ENCODE measurements around the gene TAF11. TPM values are rescaled to one million over a fixed set of nuclear protein-coding genes. Genes with fewer than 3 reads are reported as not detected.

TAF11 gene
- polyA plus RNA-seq, 3 donors = 22.9 to 29.9 (median 26.0) TPM

GRCh38 chr6:34926655-34927054 is 38.8 kb upstream of the TAF11 start:
- H3K4me1 Mint-ChIP-seq = peaks cover 17% of the 10 kb centered on the region
- Histone ChIP-seq H3K9ac (ENCODE audit: insufficient read depth, low read length, poor library complexity, severe bottlenecking) (no peak overlapping the region), H3K79me2 (ENCODE audit: insufficient read depth, low read length) (peaks cover 39% of the 10 kb centered on the region), H3K4me1 (ENCODE audit: control insufficient read depth in 1 of 2, insufficient read depth in 2 of 2, low read length in 2 of 2) (no peaks in the 10 kb centered on the region), H3K36me3 (replicated peaks in 1 of 2; ENCODE audit: control insufficient read depth in 1 of 2, insufficient read depth in 2 of 2, low read length in 2 of 2) (peaks cover 0 to 12% of the 10 kb centered on the region in 2 donors), H2AFZ (ENCODE audit: insufficient read depth, low read depth, low read length, poor library complexity, severe bottlenecking) (no peak overlapping the region), H3K4me3 (replicated peaks in 1 of 3; ENCODE audit: low read depth in 2 of 3, low read length in 3 of 3) (no peak overlapping the region), H3K9me3 (replicated peaks in 1 of 2; ENCODE audit: control insufficient read depth in 1 of 2, insufficient read depth in 1 of 2, low read length in 2 of 2) (no peaks in the 10 kb centered on the region), H4K20me1 (ENCODE audit: insufficient read depth, low read length) (peaks cover 94% of the 10 kb centered on the region), H3K27ac (ENCODE audit: low read depth in 1 of 2, low read length in 2 of 2) (no peak overlapping the region), H3K4me2 (replicated peaks; ENCODE audit: extremely low read depth, low read length, poor library complexity, severe bottlenecking) (no peak overlapping the region), H3K27me3 (ENCODE audit: control insufficient read depth in 2 of 2, insufficient read depth in 2 of 2, low read length in 2 of 2) (no peaks in the 10 kb centered on the region)
- no peak for TF ChIP-seq CTCF (IDR thresholded peaks at IDR 0.05)
- H3K4me3 Mint-ChIP-seq = no peak overlapping the region
- H3K36me3 Mint-ChIP-seq = peaks cover 7 to 20% of the 10 kb centered on the region in 2 donors
- intact Hi-C loops (cut with micrococcal nuclease) = no loop called here
- no peaks in the 10 kb centered on the region for H3K27me3 Mint-ChIP-seq (ENCODE audit: low read depth in 3 of 3)
- H3K9me3 Mint-ChIP-seq = no peaks in the 10 kb centered on the region
- H3K27ac Mint-ChIP-seq = no peak overlapping the region
- no peak for DNase-seq

GRCh38 chr6:34924831-34925625 is 37.2 kb upstream of the TAF11 start:
- Histone ChIP-seq H2AFZ (ENCODE audit: insufficient read depth, low read depth, low read length, poor library complexity, severe bottlenecking) (no peak overlapping the region), H3K4me2 (replicated peaks; ENCODE audit: extremely low read depth, low read length, poor library complexity, severe bottlenecking) (no peak overlapping the region), H3K9me3 (replicated peaks in 1 of 2; ENCODE audit: control insufficient read depth in 1 of 2, insufficient read depth in 1 of 2, low read length in 2 of 2) (no peaks in the 10 kb centered on the region), H3K9ac (ENCODE audit: insufficient read depth, low read length, poor library complexity, severe bottlenecking) (no peak overlapping the region), H3K4me1 (ENCODE audit: control insufficient read depth in 1 of 2, insufficient read depth in 2 of 2, low read length in 2 of 2) (no peaks in the 10 kb centered on the region), H3K4me3 (replicated peaks in 1 of 3; ENCODE audit: low read depth in 2 of 3, low read length in 3 of 3) (no peak overlapping the region), H3K27me3 (ENCODE audit: control insufficient read depth in 2 of 2, insufficient read depth in 2 of 2, low read length in 2 of 2) (no peaks in the 10 kb centered on the region), H3K79me2 (ENCODE audit: insufficient read depth, low read length) (peaks cover 32% of the 10 kb centered on the region), H3K36me3 (replicated peaks in 1 of 2; ENCODE audit: control insufficient read depth in 1 of 2, insufficient read depth in 2 of 2, low read length in 2 of 2) (peaks cover 0 to 16% of the 10 kb centered on the region in 2 donors), H3K27ac (ENCODE audit: low read depth in 1 of 2, low read length in 2 of 2) (no peak overlapping the region), H4K20me1 (ENCODE audit: insufficient read depth, low read length) (peaks cover 95% of the 10 kb centered on the region)
- DNase-seq = no peak
- no peak for TF ChIP-seq CTCF (IDR thresholded peaks at IDR 0.05)
- WGBS (ENCODE audit: insufficient coverage) = 100% methylated on average over 5 of the region's 9 CpGs
- Mint-ChIP-seq H3K4me1 (peaks cover 15% of the 10 kb centered on the region), H3K27me3 (ENCODE audit: low read depth in 3 of 3) (no peaks in the 10 kb centered on the region), H3K36me3 (peaks cover 5 to 14% of the 10 kb centered on the region in 2 donors), H3K4me3 (no peak overlapping the region), H3K9me3 (no peaks in the 10 kb centered on the region), H3K27ac (no peak overlapping the region)
- intact Hi-C loops (cut with micrococcal nuclease) = no loop called here
